Neural progenitor cell (in vitro differentiated cells): ENCODE data around the gene HOXD4.

Experiments
- CTCF ChIP-seq: fragments of 200-600 bp; sonication (generic); IDR thresholded peaks from 2 replicates; pipeline ENCODE4 v1.5.1; 2017; ENCODE audit warnings: antibody characterized with exemption, mild to moderate bottlenecking
- EZH2 ChIP-seq: fragments of 200-600 bp; sonication (generic); IDR thresholded peaks from 2 replicates; pipeline ENCODE4 v1.6.1; 2017; ENCODE audit warnings: antibody characterized with exemption, mild to moderate bottlenecking, moderate library complexity
- EZH2phosphoT487 ChIP-seq: fragments of 200-600 bp; sonication (generic); IDR thresholded peaks from 2 replicates; pipeline ENCODE4 v1.6.1; 2017; ENCODE audit warnings: antibody characterized with exemption

DNA sequence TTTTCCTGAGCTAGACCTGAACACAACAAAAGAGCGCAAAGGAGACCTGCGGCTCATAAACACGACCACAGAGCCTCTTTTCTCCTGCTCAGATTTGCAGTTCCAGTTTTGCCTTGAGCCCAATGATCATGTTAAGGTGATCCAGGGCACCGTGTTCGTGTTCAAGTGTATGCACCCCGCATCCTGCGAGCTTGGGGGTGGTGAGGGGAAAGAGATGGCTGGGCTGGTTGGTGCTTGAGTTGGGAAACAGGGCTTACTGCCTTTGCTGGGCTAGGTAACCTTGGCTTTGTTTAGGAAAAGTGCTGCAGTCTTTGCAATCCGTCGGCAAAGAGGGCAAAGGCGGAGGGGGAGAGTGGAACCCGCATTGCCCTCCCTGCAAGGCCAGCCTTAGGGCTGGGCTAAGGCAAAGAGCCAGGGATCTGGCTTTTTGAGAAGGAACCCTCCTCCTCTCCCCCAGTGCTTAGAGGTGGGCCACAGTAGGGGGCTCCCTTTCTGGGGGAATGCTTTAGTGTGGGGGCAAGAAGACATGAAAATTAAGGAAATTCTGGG is 33.5 kb upstream of the HOXD4 start:
- TF ChIP-seq CTCF (no peak), EZH2 (no peak), EZH2phosphoT487 (no peak)
